Keratinocyte (primary cell): ENCODE data around the gene MBIP. TPM values are rescaled to one million over a fixed set of nuclear protein-coding genes. Genes with fewer than 3 reads are reported as not detected.

Source experiments
- DNase-seq: peaks from one replicate; pipeline ENCODE4 v3.0.0-alpha.2; 2011; ENCODE audit warnings: low read depth, missing footprints, low spot score
- FAIRE-seq: peaks from 2 replicates; lab custom pipeline; 2011; peaks lifted over from hg19 to GRCh38; lab: Jason Lieb, UNC
- H2AFZ ChIP-seq: 2 replicates; pipeline ENCODE4 v1.6.0; 2012; ENCODE audit warnings: low read length, control low read depth, inconsistent platforms; ENCODE audit not compliant: control insufficient read depth
- H3K27ac ChIP-seq: 2 replicates; pipeline ENCODE4 v1.5.1; 2011; ENCODE audit warnings: low read length; ENCODE audit not compliant: control insufficient read depth, insufficient read depth
- H3K27me3 ChIP-seq: 3 replicates; pipeline ENCODE4 v1.6.0; 2011; ENCODE audit warnings: low read length; ENCODE audit not compliant: control insufficient read depth, insufficient read depth; ENCODE audit errors: extremely low read depth
- H3K36me3 ChIP-seq, 2 experiments: 2 replicates in 1 of 2; 3 replicates in 1 of 2; pipeline ENCODE4 v1.5.1; 2011; ENCODE audit warnings: low read length in 2 of 2, mild to moderate bottlenecking in 1 of 2; ENCODE audit not compliant: control insufficient read depth in 2 of 2, insufficient read depth in 2 of 2; ENCODE audit errors: extremely low read depth in 1 of 2
- H3K4me1 ChIP-seq: 3 replicates; pipeline ENCODE4 v1.5.1; 2011; ENCODE audit warnings: low read length; ENCODE audit not compliant: control insufficient read depth, insufficient read depth; ENCODE audit errors: extremely low read depth
- H3K4me2 ChIP-seq: 3 replicates; pipeline ENCODE4 v1.6.0; 2011; ENCODE audit warnings: low read depth, low read length; ENCODE audit not compliant: control insufficient read depth, insufficient read depth; ENCODE audit errors: extremely low read depth
- H3K4me3 ChIP-seq, 3 experiments: fragments of 200-600 bp in 1 of 3; sonication (generic) in 1 of 3; 2 replicates in 2 of 3; 3 replicates in 1 of 3; pipeline ENCODE4 v1.5.1; 2011 to 2016; ENCODE audit warnings: low read length in 3 of 3, mild to moderate bottlenecking in 3 of 3, control low read depth in 2 of 3, inconsistent platforms in 1 of 3, low read depth in 1 of 3, mixed read lengths in 1 of 3, mixed run types in 1 of 3, moderate library complexity in 1 of 3; ENCODE audit not compliant: control insufficient read depth in 2 of 3, insufficient read depth in 2 of 3; ENCODE audit errors: extremely low read depth in 1 of 3
- H3K79me2 ChIP-seq: 2 replicates; pipeline ENCODE4 v1.6.0; 2012; ENCODE audit warnings: low read length; ENCODE audit not compliant: control insufficient read depth, insufficient read depth
- H3K9ac ChIP-seq: 3 replicates; pipeline ENCODE4 v1.6.0; 2011; ENCODE audit warnings: low read length; ENCODE audit not compliant: control insufficient read depth, insufficient read depth; ENCODE audit errors: extremely low read depth
- H3K9me1 ChIP-seq: 3 replicates; pipeline ENCODE4 v1.6.0; 2011; ENCODE audit warnings: low read length; ENCODE audit not compliant: control insufficient read depth, insufficient read depth; ENCODE audit errors: extremely low read depth
- H3K9me3 ChIP-seq: 2 replicates; pipeline ENCODE4 v1.5.1; 2012; ENCODE audit warnings: low read depth, low read length; ENCODE audit not compliant: control insufficient read depth
- H4K20me1 ChIP-seq: 3 replicates; pipeline ENCODE4 v1.6.0; 2011; ENCODE audit warnings: low read length; ENCODE audit not compliant: control insufficient read depth, insufficient read depth; ENCODE audit errors: extremely low read depth
- CTCF ChIP-seq, 3 experiments: IDR thresholded peaks in 1 of 3; conservative IDR thresholded peaks in 1 of 3; optimal IDR thresholded peaks in 1 of 3; 2 replicates in 2 of 3; 3 replicates in 1 of 3; pipeline versions ENCODE3 to v1.5.1; 2011; ENCODE audit warnings: low read length in 3 of 3, mild to moderate bottlenecking in 3 of 3, moderate library complexity in 2 of 3, control low read depth in 1 of 3, inconsistent platforms in 1 of 3; ENCODE audit not compliant: insufficient read depth in 2 of 3; ENCODE audit errors: extremely low read depth in 1 of 3
- EZH2 ChIP-seq: IDR thresholded peaks from one replicate; pipeline ENCODE4 v1.6.1; 2012; ENCODE audit warnings: inconsistent platforms, mild to moderate bottlenecking, low read length, moderate library complexity
- dilution Hi-C: fragments of 300-500 bp; cut with MboI; formaldehyde crosslinking; loops from one replicate; pipeline ENCODE4 v1.7.0; 2020; ENCODE audit warnings: low sequenced_read_pairs; ENCODE audit not compliant: extremely low pct_ligation_motif_present
- polyA plus RNA-seq, 5 experiments: library from polyadenylated mRNA; depleted of rRNA in 3 of 5; stranded (reverse) in 3 of 5; stranded (forward) in 1 of 5; unstranded in 1 of 5; fragments of >200 nt; gene quantifications; 1 replicate in 1 of 5; 2 replicates in 3 of 5; 3 replicates in 1 of 5; pipeline versions ENCODE4 v1.2.1 to v1.2.3, GENCODE V29; 2011 to 2012; ENCODE audit warnings: missing spikeins in 2 of 5, low read depth in 1 of 5, low replicate concordance in 1 of 5

MBIP gene
- polyA plus RNA-seq, 1 donor (not counting 4 experiments of a cell fraction or from before 2014, with no cell fraction given), result 28.3 TPM

DNA sequence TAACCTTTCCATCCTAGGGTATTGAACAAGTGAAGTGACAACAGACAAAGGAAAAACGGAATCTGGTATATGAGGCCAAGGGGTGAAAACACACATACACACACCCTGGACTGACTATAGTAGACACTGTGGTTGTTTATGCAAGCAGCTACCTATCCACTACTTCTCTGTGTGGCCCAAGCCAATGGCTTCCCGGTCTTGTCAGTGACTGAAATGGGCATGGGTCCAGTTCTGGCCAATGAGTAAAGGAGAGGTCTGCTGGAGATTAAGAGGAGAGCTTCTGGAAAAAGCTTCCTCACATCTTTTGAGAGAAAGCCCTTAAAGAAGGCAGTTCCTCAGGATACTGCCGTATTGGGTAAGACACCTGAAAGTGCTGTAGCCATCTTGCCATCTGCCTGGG lies 19.3 kb downstream of the MBIP start:
- no peaks in the 10 kb centered on the region for H3K79me2 ChIP-seq
- H3K9me1 ChIP-seq, result no peaks in the 10 kb centered on the region
- no peaks in the 10 kb centered on the region for H4K20me1 ChIP-seq
- dilution Hi-C loops, result no loop called here
- TF ChIP-seq CTCF (optimal IDR thresholded peaks at IDR 0.05 in 1 of 3, IDR thresholded peaks at IDR 0.05 in 1 of 3, conservative IDR thresholded peaks at IDR 0.05 in 1 of 3; ENCODE audit: extremely low read depth in 1 of 3, insufficient read depth in 2 of 3, low read length in 3 of 3), result no peak
- TF ChIP-seq EZH2, result no peak
- H3K36me3 ChIP-seq, result peaks cover 8% of the 10 kb centered on the region in 2 experiments
- no peak overlapping the region for H3K9ac ChIP-seq
- DNase-seq (no peak), FAIRE-seq (peak; percentile 5)
- no peak overlapping the region for H3K4me2 ChIP-seq
- no peaks in the 10 kb centered on the region for H3K4me1 ChIP-seq
- no peak overlapping the region for H3K4me3 ChIP-seq
- H3K27me3 ChIP-seq, result no peaks in the 10 kb centered on the region
- H3K9me3 ChIP-seq, result no peaks in the 10 kb centered on the region
- H3K27ac ChIP-seq, result no peak overlapping the region
- H2AFZ ChIP-seq, result no peak overlapping the region

DNA sequence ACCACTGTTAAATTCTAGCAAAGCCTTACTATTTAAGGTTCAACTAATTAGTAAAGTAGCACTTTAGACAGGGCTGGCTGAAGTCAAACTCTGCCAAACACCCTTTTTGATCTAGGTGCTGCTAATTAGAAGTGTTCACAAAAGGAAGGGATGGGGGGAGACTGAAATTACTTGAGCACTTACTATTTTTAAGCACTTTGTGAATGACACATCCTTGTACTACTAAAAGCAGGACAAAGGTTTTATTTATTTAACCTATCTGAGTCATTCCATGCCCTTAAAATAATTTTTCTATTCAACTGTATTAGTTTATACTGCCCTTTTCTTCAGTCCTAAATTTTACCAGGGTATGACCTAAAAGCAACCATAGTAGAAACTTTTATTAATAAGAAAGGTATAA lies 20.1 kb downstream of the MBIP start:
- H3K36me3 ChIP-seq, result peaks cover 8% of the 10 kb centered on the region in 2 experiments
- no peak for FAIRE-seq
- H3K9ac ChIP-seq, result no peak overlapping the region
- no peaks in the 10 kb centered on the region for H4K20me1 ChIP-seq
- dilution Hi-C loops, result no loop called here
- no peaks in the 10 kb centered on the region for H3K9me3 ChIP-seq
- DNase-seq, result no peak
- H2AFZ ChIP-seq, result no peak overlapping the region
- H3K79me2 ChIP-seq, result no peaks in the 10 kb centered on the region
- peaks cover 2% of the 10 kb centered on the region for H3K4me1 ChIP-seq
- no peaks in the 10 kb centered on the region for H3K27me3 ChIP-seq
- TF ChIP-seq CTCF (optimal IDR thresholded peaks at IDR 0.05 in 1 of 3, IDR thresholded peaks at IDR 0.05 in 1 of 3, conservative IDR thresholded peaks at IDR 0.05 in 1 of 3; ENCODE audit: extremely low read depth in 1 of 3, insufficient read depth in 2 of 3, low read length in 3 of 3) (no peak), EZH2 (no peak)
- no peak overlapping the region for H3K27ac ChIP-seq
- no peak overlapping the region for H3K4me2 ChIP-seq
- H3K4me3 ChIP-seq, result no peak overlapping the region
- no peaks in the 10 kb centered on the region for H3K9me1 ChIP-seq
